Activated T-helper 1 cell treated with Interleukin-2 at 50 U/mL for 16 hours (primary cell): ENCODE measurements around the gene LSM10.

Experiments
- DNase-seq: peaks from one replicate; pipeline ENCODE4 v3.0.0-alpha.2; 2020; ENCODE audit warnings: low read depth

Gene LSM10

DNA sequence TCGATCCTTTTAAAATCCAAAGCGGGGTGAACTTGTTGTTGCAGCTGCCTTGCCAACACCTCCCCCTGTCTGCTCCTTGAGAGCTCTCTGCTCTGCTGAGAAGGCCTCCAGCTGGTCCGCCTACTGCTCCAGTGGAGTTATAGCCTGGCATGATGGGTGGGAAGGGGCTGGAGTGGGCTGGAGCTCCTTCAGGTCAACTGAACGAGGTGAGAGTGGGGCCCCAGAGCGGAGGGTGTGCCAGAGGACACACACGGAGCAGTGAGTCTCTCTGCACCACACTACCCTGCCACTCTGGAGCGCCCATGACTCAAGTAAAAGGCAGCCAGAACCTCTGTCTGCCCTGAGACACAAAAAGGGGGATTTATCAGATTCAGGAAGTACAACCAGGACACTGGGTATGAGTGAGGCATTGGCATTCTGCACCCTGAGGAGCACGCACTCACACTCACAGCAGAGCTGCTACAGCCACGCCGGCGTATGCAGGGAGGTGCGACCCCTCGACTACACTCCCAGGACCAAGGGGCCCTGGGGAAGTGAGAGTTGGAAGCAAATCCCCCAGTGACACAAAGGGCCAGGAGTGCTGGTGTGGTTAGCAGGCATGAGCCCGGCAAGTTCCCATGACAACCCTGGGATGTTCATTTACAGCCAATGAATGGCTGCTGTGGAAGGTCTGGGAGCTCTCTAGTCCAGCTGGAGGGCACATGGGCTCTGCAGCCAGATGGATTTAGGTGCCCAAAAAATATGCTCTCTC is 46.3 kb downstream of the LSM10 start:
- DNase-seq: no peak

DNA sequence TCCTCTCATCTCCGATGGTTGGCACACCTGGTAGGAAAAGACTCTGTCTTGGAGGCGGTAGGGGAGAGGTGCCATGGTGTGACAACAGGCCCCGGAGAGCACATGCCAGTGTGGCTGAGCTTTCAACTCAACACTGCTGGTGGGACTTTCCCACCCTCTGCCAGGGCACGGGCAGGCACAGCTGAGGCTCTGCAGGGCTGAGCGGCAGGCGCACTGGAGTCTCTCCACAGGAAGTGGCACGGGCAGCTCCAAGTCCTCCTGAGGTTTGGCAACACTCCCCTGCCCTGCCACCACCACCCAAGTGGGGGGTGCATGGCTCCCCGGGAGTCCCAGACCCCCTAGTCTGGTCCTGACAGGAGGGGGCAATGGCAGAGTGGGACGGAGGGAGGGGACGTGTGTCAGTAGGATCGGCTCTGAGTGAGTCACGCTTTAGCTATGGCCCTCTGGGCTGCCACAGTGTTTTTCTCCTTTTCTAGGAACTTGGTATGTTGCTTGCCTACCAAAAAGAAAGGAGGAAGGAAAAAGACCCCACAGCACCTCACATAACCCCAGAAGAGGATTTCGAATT is 47.0 kb downstream of the LSM10 start:
- DNase-seq: peak; percentile 24

DNA sequence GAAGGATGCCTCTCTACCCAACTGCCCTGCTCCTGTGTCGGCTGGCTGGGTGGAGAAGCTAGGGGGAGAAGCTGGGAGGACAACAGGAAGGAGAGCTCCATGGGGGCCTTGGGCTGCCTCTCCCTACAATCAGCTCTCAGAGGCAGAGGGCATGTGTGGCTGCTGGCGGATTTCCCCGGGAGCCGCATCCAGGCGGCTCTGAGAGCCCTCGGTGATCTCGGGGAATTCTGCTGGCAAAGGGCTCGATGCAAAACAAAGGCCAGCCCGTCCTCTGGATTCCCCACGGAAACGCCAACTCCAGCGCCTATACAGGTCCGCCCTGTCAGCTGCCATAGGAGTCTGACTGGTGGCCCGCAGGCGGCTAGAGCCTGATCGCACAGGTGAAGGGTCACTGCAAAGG is 47.9 kb downstream of the LSM10 start:
- no peak for DNase-seq

DNA sequence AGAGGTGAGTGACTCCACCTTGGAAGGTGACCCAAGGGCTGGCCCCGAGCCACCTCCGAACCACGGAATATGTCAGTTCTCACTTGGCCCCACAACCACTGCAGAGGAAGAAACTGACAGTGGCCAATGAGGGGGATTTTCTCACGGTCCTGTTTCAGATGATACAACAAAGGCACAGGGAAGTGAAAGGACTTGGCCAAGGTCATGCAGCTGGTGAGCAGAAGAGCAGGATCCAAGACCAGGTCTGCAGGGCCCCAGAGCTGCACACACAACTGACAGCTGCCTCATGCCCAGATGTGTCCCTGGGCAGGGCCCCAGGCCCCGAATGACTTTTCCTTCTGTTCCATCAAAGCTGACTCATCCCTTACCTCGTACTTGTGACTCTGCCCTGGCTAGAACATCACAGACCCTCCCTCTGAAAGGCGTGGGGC is 48.5 kb downstream of the LSM10 start:
- no peak for DNase-seq

DNA sequence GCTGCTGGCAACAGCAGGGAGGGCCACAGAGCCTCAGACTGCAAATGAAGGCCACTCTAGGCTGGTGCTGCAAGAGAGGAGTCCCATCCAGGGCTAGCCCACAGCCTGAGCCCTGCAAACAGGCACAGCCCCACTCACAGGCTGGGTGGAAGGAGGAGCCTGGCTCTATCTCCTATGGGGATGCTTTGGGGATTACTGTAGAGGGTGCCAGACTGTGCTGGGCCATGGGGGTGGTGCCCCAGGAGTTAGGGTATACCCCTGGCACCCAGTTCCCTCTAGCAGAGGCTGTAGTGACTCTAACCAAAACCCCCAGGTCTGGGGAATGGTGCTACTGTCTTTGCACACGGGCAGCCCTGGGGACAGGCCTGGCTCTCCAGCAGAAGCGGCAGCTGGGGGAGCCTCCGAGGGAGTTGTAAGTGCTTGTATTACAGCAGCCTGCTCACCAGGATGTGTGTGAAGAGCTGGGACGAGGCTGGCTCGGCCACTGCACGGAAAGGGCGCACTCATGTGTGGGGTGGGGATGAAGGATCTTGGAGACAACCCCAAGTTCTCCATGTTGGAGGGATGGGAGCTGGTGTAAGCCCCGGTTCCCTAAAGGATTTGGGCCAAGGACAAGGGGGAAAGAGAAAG is 50.9 kb downstream of the LSM10 start:
- DNase-seq: no peak

DNA sequence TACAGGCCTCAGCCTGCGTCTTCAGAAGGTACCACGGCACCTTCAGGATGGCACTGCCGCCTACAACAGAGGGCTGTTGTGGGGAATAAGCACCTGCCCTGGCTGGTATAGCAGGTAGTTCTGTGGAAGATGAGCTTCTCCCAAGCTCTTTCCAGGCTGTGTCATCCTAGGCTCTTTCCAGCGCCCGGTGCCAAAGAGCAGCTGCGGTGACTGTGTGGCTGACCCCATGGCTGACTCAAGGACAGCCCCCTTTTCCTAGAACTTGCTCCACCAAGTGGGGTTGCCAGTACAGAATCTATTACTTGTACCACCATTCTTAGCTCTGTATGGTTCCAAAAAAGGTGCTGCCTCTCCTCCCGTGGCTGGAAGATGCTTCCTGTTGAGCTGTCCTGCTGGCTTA is 52.4 kb downstream of the LSM10 start:
- DNase-seq: no peak

DNA sequence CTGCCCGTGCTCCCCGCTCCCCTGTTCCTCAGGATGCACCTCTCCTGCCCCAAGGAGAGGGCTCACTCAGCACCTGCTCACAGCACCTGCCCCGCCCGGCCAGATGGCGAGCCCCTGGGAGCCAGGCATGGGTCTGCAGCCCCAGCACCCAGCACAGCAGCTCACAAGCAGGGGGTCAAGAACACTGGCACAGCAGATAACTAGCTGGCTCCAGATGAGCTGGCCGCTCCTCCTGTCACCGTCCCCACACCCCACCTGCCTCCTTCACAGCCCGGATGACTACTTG is 53.4 kb downstream of the LSM10 start:
- DNase-seq: no peak

DNA sequence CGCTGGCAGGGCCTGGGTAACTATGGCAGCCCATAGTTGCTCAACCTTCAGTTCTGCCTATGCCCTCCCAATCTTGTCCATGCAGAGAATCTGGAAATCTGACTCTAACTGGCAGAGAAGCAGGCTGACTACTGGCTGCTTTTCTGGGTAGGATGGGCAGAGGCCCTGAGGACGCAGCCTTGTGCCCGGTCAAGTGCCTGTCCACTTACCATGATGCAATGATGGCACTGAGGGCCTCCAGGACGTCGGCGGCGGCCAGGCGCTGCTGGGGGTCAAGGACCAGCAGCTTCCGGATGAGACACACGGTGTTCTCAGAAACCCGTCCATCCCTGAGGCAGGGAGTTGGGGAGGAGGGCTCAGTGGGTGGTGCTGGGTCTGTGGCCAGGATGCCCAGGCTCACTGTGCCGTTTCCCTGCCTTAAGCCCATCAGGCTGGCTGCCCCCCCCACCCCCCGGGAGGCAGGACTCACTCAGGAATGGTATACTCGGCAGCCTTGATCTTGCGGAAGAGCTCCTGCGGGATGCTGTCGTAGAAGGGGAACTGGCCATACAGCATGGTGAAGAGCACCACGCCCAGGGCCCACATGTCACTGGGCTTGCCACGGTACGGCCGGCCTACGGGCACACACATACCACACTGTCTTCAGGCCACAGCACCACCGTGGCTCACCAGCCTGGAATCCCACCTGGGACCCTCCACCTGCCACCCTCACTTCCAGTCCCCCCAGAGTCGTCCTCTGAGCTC is 53.9 kb downstream of the LSM10 start:
- no peak for DNase-seq
